B cell (primary cell): Measurements from ENCODE around the gene KRT23. TPM values are rescaled to one million over a fixed set of nuclear protein-coding genes. Genes with fewer than 3 reads are reported as not detected.

ENCODE experiments used
- ATAC-seq: fragments of 200-7000 bp; cut with Tn5 transposase; one replicate; pipeline ENCODE4 v1.10.0; 2021; ENCODE audit warnings: low read depth, mild to moderate bottlenecking, moderate number of reproducible peaks, moderate library complexity
- CTCF ChIA-PET: fragments of 350-600 bp; sonication (Branson Sonifier 250); formaldehyde crosslinking; loops from one replicate; lab custom pipeline; 2021; ENCODE audit warnings: antibody characterized with exemption, inconsistent platforms; lab: Charles Lee
- POLR2A ChIA-PET: fragments of 350-600 bp; sonication (Branson Sonifier 250); formaldehyde crosslinking; loops from one replicate; lab custom pipeline; 2021; ENCODE audit warnings: antibody characterized with exemption; lab: Charles Lee
- DNase-seq: peaks from one replicate; pipeline ENCODE4 v3.0.0; 2013
- H2AFZ ChIP-seq: 2 replicates; pipeline ENCODE4 v1.6.1; 2012; ENCODE audit warnings: mild to moderate bottlenecking, low read depth, low read length; ENCODE audit not compliant: insufficient read depth, poor library complexity, severe bottlenecking
- H3K27ac ChIP-seq, 2 donors: 1 replicate in 1 of 2; 2 replicates in 1 of 2; pipeline ENCODE4 v1.5.1; 2012 to 2013; ENCODE audit warnings: low read length in 2 of 2, mild to moderate bottlenecking in 2 of 2, moderate library complexity in 1 of 2
- H3K27me3 ChIP-seq, 4 experiments: fragments of 200-600 bp in 1 of 4; sonication (generic) in 1 of 4; replicated peaks in 1 of 4; 1 replicate in 2 of 4; 2 replicates in 2 of 4; pipeline versions ENCODE4 v1.6.1 to v1.7.0; 2013 to 2016; ENCODE audit warnings: low read length in 3 of 4, mild to moderate bottlenecking in 2 of 4, mixed read lengths in 1 of 4, moderate library complexity in 1 of 4; ENCODE audit not compliant: insufficient read depth in 4 of 4, control insufficient read depth in 3 of 4; ENCODE audit errors: control extremely low read depth in 1 of 4
- H3K36me3 ChIP-seq, 2 experiments: replicated peaks in 1 of 2; 1 replicate in 1 of 2; 2 replicates in 1 of 2; pipeline versions ENCODE4 v1.6.1 to v1.7.1; 2013; ENCODE audit warnings: low read length in 1 of 2; ENCODE audit not compliant: insufficient read depth in 2 of 2, control insufficient read depth in 1 of 2; ENCODE audit errors: control extremely low read depth in 1 of 2, extremely low read depth in 1 of 2
- H3K4me1 ChIP-seq, 2 donors: fragments of 200-600 bp in 1 of 2; sonication (generic) in 1 of 2; 1 replicate in 1 of 2; 2 replicates in 1 of 2; pipeline versions ENCODE4 v1.5.1 to v1.6.1; 2013 to 2017; ENCODE audit warnings: low read length in 2 of 2; ENCODE audit not compliant: control insufficient read depth in 2 of 2, insufficient read depth in 2 of 2
- H3K4me2 ChIP-seq: replicated peaks from 2 replicates; pipeline ENCODE3; 2012; ENCODE audit warnings: mild to moderate bottlenecking, low read depth, low read length; ENCODE audit not compliant: poor library complexity, severe bottlenecking
- H3K4me3 ChIP-seq, 5 experiments: fragments of 200-600 bp in 1 of 5; sonication (generic) in 1 of 5; 1 replicate in 3 of 5; 2 replicates in 2 of 5; pipeline versions ENCODE4 v1.5.1 to v1.7.0; 2011 to 2016; ENCODE audit warnings: low read length in 4 of 5, mild to moderate bottlenecking in 4 of 5, low read depth in 2 of 5, control low read depth in 1 of 5, moderate library complexity in 1 of 5; ENCODE audit not compliant: insufficient read depth in 1 of 5; ENCODE audit errors: control extremely low read depth in 1 of 5, extremely low read depth in 1 of 5
- H3K79me2 ChIP-seq: fragments of 200-600 bp; sonication (generic); one replicate; pipeline ENCODE4 v1.6.0; 2016; ENCODE audit warnings: low read length; ENCODE audit not compliant: control insufficient read depth, insufficient read depth
- H3K9ac ChIP-seq: fragments of 200-600 bp; sonication (generic); 2 replicates; pipeline ENCODE4 v1.6.1; 2017; ENCODE audit warnings: mild to moderate bottlenecking, low read length, moderate library complexity
- H3K9me3 ChIP-seq, 3 donors: one replicate each; pipeline versions ENCODE4 v1.6.1 to v1.7.1; 2013; ENCODE audit warnings: low read length in 2 of 3; ENCODE audit not compliant: control insufficient read depth in 2 of 3, insufficient read depth in 1 of 3; ENCODE audit errors: control extremely low read depth in 1 of 3
- H4K20me1 ChIP-seq: 2 replicates; pipeline ENCODE4 v1.6.0; 2012; ENCODE audit warnings: mild to moderate bottlenecking, low read length; ENCODE audit not compliant: insufficient read depth, control insufficient read depth, poor library complexity, severe bottlenecking
- H3K27ac Mint-ChIP-seq: one replicate; pipeline ENCODE4 v1.8.0; 2021; ENCODE audit warnings: mixed read lengths
- H3K27me3 Mint-ChIP-seq: one replicate; pipeline ENCODE4 v1.8.0; 2021; ENCODE audit warnings: mixed read lengths
- H3K4me1 Mint-ChIP-seq: one replicate; pipeline ENCODE4 v1.8.0; 2021; ENCODE audit warnings: mixed read lengths
- H3K4me3 Mint-ChIP-seq: one replicate; pipeline ENCODE4 v1.8.0; 2021; ENCODE audit warnings: mixed read lengths
- H3K9me3 Mint-ChIP-seq: one replicate; pipeline ENCODE4 v1.8.0; 2022; ENCODE audit warnings: mixed read lengths; ENCODE audit not compliant: insufficient read depth
- EZH2 ChIP-seq: IDR thresholded peaks from 2 replicates; pipeline ENCODE4 v1.6.1; 2012; ENCODE audit warnings: borderline replicate concordance, low read depth, mild to moderate bottlenecking, moderate library complexity, low read length; ENCODE audit not compliant: insufficient read depth, poor library complexity, severe bottlenecking
- WGBS: methylation state at CpG from one replicate; pipeline ENCODE4 v1.1.5; 2013; ENCODE audit warnings: missing lambda C conversion rate; ENCODE audit not compliant: insufficient coverage; 5-methylcytosine and 5-hydroxymethylcytosine counted together
- intact Hi-C: fragments of 100-400 bp; cut with micrococcal nuclease; formaldehyde crosslinking; loops from one replicate; pipeline ENCODE4 v1.10.0; 2022
- polyA plus RNA-seq: library from polyadenylated mRNA; depleted of rRNA; stranded (reverse); fragments of >200 nt; gene quantifications from 2 replicates; pipeline ENCODE4 v1.2.3, GENCODE V29; 2012
- total RNA-seq, 2 donors: library from RNA; stranded (reverse); fragments of 120-200 nt in 1 of 2; gene quantifications; 1 replicate in 1 of 2; 2 replicates in 1 of 2; pipeline versions ENCODE4 v1.2.3 to v1.2.4, GENCODE V29; 2013 to 2022
- TF ChIP-seq, protein P1 (sequence below): fragments of 200-600 bp; IDR thresholded peaks from one replicate; pipeline ENCODE4 v1.8.0; 2022; ENCODE audit warnings: antibody characterized with exemption, mild to moderate bottlenecking

Gene KRT23
- total and polyA plus RNA-seq, 2 donors (not counting 1 experiment from before 2014, with no cell fraction given) = 0.06 TPM; not detected in 1

DNA sequence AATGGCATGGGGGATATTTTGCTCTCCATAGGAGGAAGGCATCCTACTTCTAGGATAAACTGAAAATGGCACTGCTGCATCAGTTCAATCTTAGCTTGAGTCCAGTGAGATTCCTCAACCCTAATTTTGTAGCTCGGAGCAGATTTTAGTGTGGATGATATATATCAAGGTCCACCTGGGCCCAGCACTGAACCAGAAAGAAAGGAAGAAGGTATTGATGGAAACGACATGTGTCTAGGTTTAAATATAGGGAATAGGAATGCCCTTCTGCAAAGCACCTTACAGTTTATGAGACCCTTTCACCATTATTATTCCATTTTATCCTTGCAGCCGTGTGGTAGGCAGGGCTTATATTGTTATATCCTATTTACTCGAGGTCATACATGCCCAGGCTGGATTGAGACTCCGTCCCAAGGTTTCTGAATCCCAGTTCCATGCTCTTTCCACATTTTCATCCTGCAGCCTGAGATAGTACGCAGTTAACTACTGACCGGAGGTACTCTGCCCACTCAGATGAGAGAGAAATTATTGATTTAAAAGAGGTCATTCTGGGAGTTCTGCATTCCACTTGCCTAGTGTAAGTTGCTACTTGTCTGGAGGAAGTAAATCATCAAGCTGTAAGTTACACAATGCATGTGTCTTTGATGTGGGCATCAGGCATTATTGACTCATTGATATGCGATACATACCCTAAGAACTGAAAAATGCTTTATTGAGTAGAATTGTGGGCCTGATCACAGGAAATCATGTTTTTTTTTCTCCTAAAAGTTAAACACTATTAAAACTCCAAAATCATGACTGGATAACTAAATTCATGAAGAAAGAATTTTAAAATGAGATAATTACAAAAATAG is 19.2 kb upstream of the KRT23 start:
- DNase-seq (no peak), ATAC-seq (no peak)
- Histone ChIP-seq H3K4me2 (no peak overlapping the region), H4K20me1 (no peaks in the 10 kb centered on the region), H3K9ac (no peak overlapping the region), H3K36me3 (no peaks in the 10 kb centered on the region), H3K79me2 (no peaks in the 10 kb centered on the region), H3K4me3 (no peak overlapping the region), H3K27ac (no peak overlapping the region), H3K9me3 (no peaks in the 10 kb centered on the region), H3K27me3 (peaks cover 0 to 9% (median 7%) of the 10 kb centered on the region in 4 experiments), H2AFZ (no peak overlapping the region), H3K4me1 (no peaks in the 10 kb centered on the region)
- CTCF ChIA-PET = no interaction called here
- H3K27me3 Mint-ChIP-seq = peaks cover 40% of the 10 kb centered on the region
- no peaks in the 10 kb centered on the region for H3K4me1 Mint-ChIP-seq
- 100% methylated on average over 3 of the region's 8 CpGs for WGBS
- no peak overlapping the region for H3K4me3 Mint-ChIP-seq
- POLR2A ChIA-PET = no interaction called here
- TF ChIP-seq, protein P1, sequence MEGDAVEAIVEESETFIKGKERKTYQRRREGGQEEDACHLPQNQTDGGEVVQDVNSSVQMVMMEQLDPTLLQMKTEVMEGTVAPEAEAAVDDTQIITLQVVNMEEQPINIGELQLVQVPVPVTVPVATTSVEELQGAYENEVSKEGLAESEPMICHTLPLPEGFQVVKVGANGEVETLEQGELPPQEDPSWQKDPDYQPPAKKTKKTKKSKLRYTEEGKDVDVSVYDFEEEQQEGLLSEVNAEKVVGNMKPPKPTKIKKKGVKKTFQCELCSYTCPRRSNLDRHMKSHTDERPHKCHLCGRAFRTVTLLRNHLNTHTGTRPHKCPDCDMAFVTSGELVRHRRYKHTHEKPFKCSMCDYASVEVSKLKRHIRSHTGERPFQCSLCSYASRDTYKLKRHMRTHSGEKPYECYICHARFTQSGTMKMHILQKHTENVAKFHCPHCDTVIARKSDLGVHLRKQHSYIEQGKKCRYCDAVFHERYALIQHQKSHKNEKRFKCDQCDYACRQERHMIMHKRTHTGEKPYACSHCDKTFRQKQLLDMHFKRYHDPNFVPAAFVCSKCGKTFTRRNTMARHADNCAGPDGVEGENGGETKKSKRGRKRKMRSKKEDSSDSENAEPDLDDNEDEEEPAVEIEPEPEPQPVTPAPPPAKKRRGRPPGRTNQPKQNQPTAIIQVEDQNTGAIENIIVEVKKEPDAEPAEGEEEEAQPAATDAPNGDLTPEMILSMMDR = no peak
- TF ChIP-seq EZH2 = no peak
- H3K27ac Mint-ChIP-seq = no peak overlapping the region
- intact Hi-C loops = no loop called here
- no peaks in the 10 kb centered on the region for H3K9me3 Mint-ChIP-seq

DNA sequence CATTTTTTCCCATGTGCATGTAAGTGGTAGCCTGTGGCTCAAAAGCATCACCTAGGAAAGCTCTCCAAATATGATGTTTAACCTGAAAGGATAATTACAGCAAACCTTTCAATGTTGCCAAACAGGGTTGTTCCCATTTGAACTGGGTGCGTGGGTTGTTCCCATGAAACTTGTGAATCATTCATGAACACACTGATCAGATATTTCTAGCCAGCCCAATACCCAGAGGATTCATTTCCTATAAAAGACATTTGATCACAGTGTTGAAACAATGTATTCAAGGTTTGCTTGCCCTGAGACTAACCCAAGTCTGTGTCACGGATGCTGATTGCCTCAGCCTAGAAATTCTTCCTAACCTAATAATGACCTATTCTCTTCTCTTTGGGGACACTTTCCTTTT is 16.4 kb upstream of the KRT23 start:
- WGBS = no CpG with 5 or more reads among the region's 2 CpGs
- ChIA-PET POLR2A (no interaction called here), CTCF (interaction anchor here (0.7 to 2.3 kb wide), 2 partner anchors 8 to 18 kb away, joined by 4 to 7 read pairs; no protein-coding TSS in a partner anchor)
- TF ChIP-seq EZH2 = no peak
- TF ChIP-seq, protein P1 = no peak
- peaks cover 0 to 18% (median 9%) of the 10 kb centered on the region in 4 experiments for H3K27me3 ChIP-seq
- Mint-ChIP-seq H3K27ac (no peak overlapping the region), H3K4me3 (no peak overlapping the region), H3K9me3 (no peaks in the 10 kb centered on the region), H3K4me1 (no peaks in the 10 kb centered on the region), H3K27me3 (peaks cover 49% of the 10 kb centered on the region)
- DNase-seq (no peak), ATAC-seq (no peak)
- H3K4me1 ChIP-seq = no peaks in the 10 kb centered on the region
- intact Hi-C loops = no loop called here
- no peak overlapping the region for H3K27ac ChIP-seq
- no peak overlapping the region for H2AFZ ChIP-seq
- H4K20me1 ChIP-seq = no peaks in the 10 kb centered on the region
- H3K4me2 ChIP-seq = no peak overlapping the region
- no peaks in the 10 kb centered on the region for H3K79me2 ChIP-seq
- no peaks in the 10 kb centered on the region for H3K36me3 ChIP-seq
- no peak overlapping the region for H3K4me3 ChIP-seq
- no peak overlapping the region for H3K9ac ChIP-seq
- no peaks in the 10 kb centered on the region for H3K9me3 ChIP-seq
